H9 (cell line): Measurements from ENCODE around the gene DENND6A. TPM values are rescaled to one million over a fixed set of nuclear protein-coding genes. Genes with fewer than 3 reads are reported as not detected.

ENCODE experiments used
- DNase-seq: peaks from one replicate; pipeline ENCODE4 v3.0.0-alpha.2; 2017
- H2AFZ ChIP-seq: one replicate; pipeline ENCODE4 v1.6.1; 2013; ENCODE audit warnings: mild to moderate bottlenecking, low read length, control low read depth, moderate library complexity
- H2AK5ac ChIP-seq: 2 replicates; pipeline ENCODE4 v1.6.1; 2013; ENCODE audit warnings: low read length, control low read depth, mixed read lengths; ENCODE audit not compliant: insufficient read length
- H2BK120ac ChIP-seq: one replicate; pipeline ENCODE4 v1.6.1; 2013; ENCODE audit warnings: low read depth, mild to moderate bottlenecking, low read length, control low read depth, inconsistent platforms; ENCODE audit not compliant: poor library complexity, severe bottlenecking
- H2BK12ac ChIP-seq: 2 replicates; pipeline ENCODE4 v1.6.1; 2013; ENCODE audit warnings: low read length, control low read depth, mixed read lengths, low read depth; ENCODE audit not compliant: insufficient read length
- H2BK15ac ChIP-seq: 2 replicates; pipeline ENCODE4 v1.6.1; 2013; ENCODE audit warnings: low read depth, low read length, control low read depth
- H2BK20ac ChIP-seq: one replicate; pipeline ENCODE4 v1.6.1; 2013; ENCODE audit warnings: low read depth, mild to moderate bottlenecking, low read length, control low read depth, inconsistent platforms; ENCODE audit not compliant: poor library complexity, severe bottlenecking
- H2BK5ac ChIP-seq: 2 replicates; pipeline ENCODE4 v1.6.1; 2013; ENCODE audit warnings: low read length, control low read depth, mixed read lengths; ENCODE audit not compliant: insufficient read length
- H3K14ac ChIP-seq: 2 replicates; pipeline ENCODE4 v1.6.1; 2013; ENCODE audit warnings: low read length, control low read depth; ENCODE audit not compliant: insufficient read depth
- H3K18ac ChIP-seq: 2 replicates; pipeline ENCODE4 v1.6.1; 2013; ENCODE audit warnings: low read depth, mild to moderate bottlenecking, mixed read lengths, low read length, control low read depth; ENCODE audit not compliant: insufficient read length
- H3K23ac ChIP-seq: 2 replicates; pipeline ENCODE4 v1.6.1; 2013; ENCODE audit warnings: low read length, control low read depth, mixed read lengths, low read depth; ENCODE audit not compliant: insufficient read length
- H3K23me2 ChIP-seq: 2 replicates; pipeline ENCODE4 v1.6.1; 2013; ENCODE audit warnings: low read depth, mild to moderate bottlenecking, mixed read lengths, low read length, control low read depth; ENCODE audit not compliant: insufficient read length, poor library complexity, severe bottlenecking
- H3K27ac ChIP-seq: 2 replicates; pipeline ENCODE4 v1.5.1; 2013; ENCODE audit warnings: low read length, control low read depth, mixed read lengths, low read depth; ENCODE audit not compliant: insufficient read length
- H3K27me3 ChIP-seq: 2 replicates; pipeline ENCODE4 v1.6.1; 2013; ENCODE audit warnings: low read length, control low read depth, inconsistent platforms; ENCODE audit not compliant: insufficient read depth
- H3K4ac ChIP-seq: 2 replicates; pipeline ENCODE4 v1.6.1; 2013; ENCODE audit warnings: low read depth, mild to moderate bottlenecking, control low read depth, inconsistent platforms, low read length, moderate library complexity
- H3K4me1 ChIP-seq: 2 replicates; pipeline ENCODE4 v1.6.1; 2013; ENCODE audit warnings: low read length, control low read depth, inconsistent platforms; ENCODE audit not compliant: insufficient read depth
- H3K4me2 ChIP-seq: 2 replicates; pipeline ENCODE4 v1.6.1; 2013; ENCODE audit warnings: low read length, control low read depth, mixed read lengths; ENCODE audit not compliant: insufficient read length, insufficient read depth
- H3K56ac ChIP-seq: 2 replicates; pipeline ENCODE4 v1.6.1; 2013; ENCODE audit warnings: low read depth, mild to moderate bottlenecking, mixed read lengths, low read length, control low read depth; ENCODE audit not compliant: insufficient read length
- H3K79me1 ChIP-seq: 2 replicates; pipeline ENCODE4 v1.6.1; 2013; ENCODE audit warnings: low read depth, mild to moderate bottlenecking, moderate library complexity, low read length, control low read depth, inconsistent platforms; ENCODE audit not compliant: insufficient read depth, poor library complexity, severe bottlenecking
- H3K79me2 ChIP-seq: 2 replicates; pipeline ENCODE4 v1.6.1; 2013; ENCODE audit warnings: low read length, control low read depth, inconsistent platforms; ENCODE audit not compliant: insufficient read depth
- H3K9ac ChIP-seq: 2 replicates; pipeline ENCODE4 v1.6.1; 2013; ENCODE audit warnings: low read length, control low read depth, mixed read lengths; ENCODE audit not compliant: insufficient read length; ENCODE audit errors: extremely low read depth
- H3K9me3 ChIP-seq: one replicate; pipeline ENCODE4 v1.6.1; 2013; ENCODE audit warnings: low read depth, low read length, inconsistent platforms; ENCODE audit not compliant: control insufficient read depth
- H3T11ph ChIP-seq: one replicate; pipeline ENCODE4 v1.6.1; 2013; ENCODE audit warnings: mild to moderate bottlenecking, low read length, control low read depth, inconsistent platforms
- H4K20me1 ChIP-seq: one replicate; pipeline ENCODE4 v1.6.1; 2013; ENCODE audit not compliant: control insufficient read depth, insufficient read length, insufficient read depth
- H4K5ac ChIP-seq: 2 replicates; pipeline ENCODE4 v1.6.1; 2013; ENCODE audit warnings: low read depth, mild to moderate bottlenecking, mixed read lengths, low read length, control low read depth; ENCODE audit not compliant: insufficient read length
- H4K8ac ChIP-seq: replicated peaks from 2 replicates; pipeline ENCODE4 v1.6.1; 2013; ENCODE audit warnings: low read length, control low read depth, mixed read lengths, low read depth; ENCODE audit not compliant: insufficient read length
- H4K91ac ChIP-seq: 2 replicates; pipeline ENCODE4 v1.6.1; 2013; ENCODE audit warnings: low read depth, mild to moderate bottlenecking, moderate library complexity, mixed read lengths, low read length, control low read depth; ENCODE audit not compliant: insufficient read length
- H3K27ac Mint-ChIP-seq, 3 experiments: 2 replicates in 2 of 3; 3 replicates in 1 of 3; pipeline ENCODE4 v1.8.0; 2020 to 2021; ENCODE audit warnings: mixed read lengths in 3 of 3, mild to moderate bottlenecking in 1 of 3, moderate library complexity in 1 of 3
- H3K27me3 Mint-ChIP-seq: 2 replicates; pipeline ENCODE4 v1.8.0; 2021; ENCODE audit warnings: low read depth, mild to moderate bottlenecking, moderate library complexity, mixed read lengths
- H3K36me3 Mint-ChIP-seq, 3 experiments: 2 replicates in 2 of 3; 3 replicates in 1 of 3; pipeline ENCODE4 v1.8.0; 2020 to 2021; ENCODE audit warnings: low read depth in 3 of 3, mixed read lengths in 3 of 3; ENCODE audit not compliant: insufficient read depth in 1 of 3
- H3K4me1 Mint-ChIP-seq, 2 experiments: 2 replicates each; pipeline ENCODE4 v1.8.0; 2020; ENCODE audit warnings: mixed read lengths in 2 of 2
- H3K4me3 Mint-ChIP-seq, 2 experiments: 2 replicates in 1 of 2; 3 replicates in 1 of 2; pipeline ENCODE4 v1.8.0; 2020 to 2021; ENCODE audit warnings: mild to moderate bottlenecking in 2 of 2, mixed read lengths in 2 of 2, moderate library complexity in 1 of 2
- H3K9me3 Mint-ChIP-seq, 2 experiments: 2 replicates in 1 of 2; 3 replicates in 1 of 2; pipeline ENCODE4 v1.8.0; 2020; ENCODE audit warnings: mild to moderate bottlenecking in 2 of 2, mixed read lengths in 2 of 2, moderate library complexity in 1 of 2
- CTCF ChIP-seq: fragments of 200-600 bp; sonication (generic); conservative IDR thresholded peaks from 3 replicates; pipeline ENCODE4 v1.8.0; 2021; ENCODE audit warnings: antibody characterized with exemption, mild to moderate bottlenecking
- WGBS: extraction: QIAGEN DNeasy Blood & Tissue Kit; methylation state at CpG from one replicate; pipeline ENCODE4 v1.1.7; 2013; ENCODE audit warnings: missing lambda C conversion rate, low lambda C conversion rate, mixed read lengths; ENCODE audit not compliant: insufficient read length; ENCODE audit errors: extremely low coverage; 5-methylcytosine and 5-hydroxymethylcytosine counted together
- total RNA-seq: library from RNA; stranded (reverse); gene quantifications from 2 replicates; pipeline ENCODE4 v1.2.1, GENCODE V29; 2021

DENND6A gene
- total RNA-seq, 1 experiment from 2014 or later = 13.2 TPM

- H3K9me3 ChIP-seq = no peaks in the 10 kb centered on the region
- H3K79me1 ChIP-seq = no peaks in the 10 kb centered on the region
- Mint-ChIP-seq H3K4me1 (peaks cover 14 to 16% of the 10 kb centered on the region in 2 experiments), H3K36me3 (peaks cover 5 to 32% (median 25%) of the 10 kb centered on the region in 3 experiments; a peak in 6 of 7 replicates), H3K27ac (no peak overlapping the region), H3K9me3 (no peaks in the 10 kb centered on the region; a peak in 1 of 5 replicates), H3K4me3 (no peak overlapping the region), H3K27me3 (no peaks in the 10 kb centered on the region)
- H2AFZ ChIP-seq = no peak overlapping the region
- H3K4me2 ChIP-seq = no peak overlapping the region
- no peak overlapping the region for H4K5ac ChIP-seq
- H3K23me2 ChIP-seq = no peaks in the 10 kb centered on the region
- no peak overlapping the region for H2AK5ac ChIP-seq
- H3K18ac ChIP-seq = no peak overlapping the region
- no peak overlapping the region for H3K4ac ChIP-seq
- H3K27ac ChIP-seq = no peak overlapping the region
- H3K9ac ChIP-seq = no peak overlapping the region
- no peaks in the 10 kb centered on the region for H4K20me1 ChIP-seq
- no peaks in the 10 kb centered on the region for H3K4me1 ChIP-seq
- H2BK12ac ChIP-seq = no peak overlapping the region
- H3T11ph ChIP-seq = no peak overlapping the region
- H2BK20ac ChIP-seq = no peak overlapping the region
- peaks cover 49% of the 10 kb centered on the region; the same call in 1 of the 2 replicates for H3K79me2 ChIP-seq
- no peak overlapping the region for H2BK5ac ChIP-seq
- H3K56ac ChIP-seq = no peak overlapping the region
- no peak for DNase-seq
- no peaks in the 10 kb centered on the region for H3K27me3 ChIP-seq
- no peak overlapping the region for H2BK120ac ChIP-seq
- no CpG with 5 or more reads among the region's 6 CpGs for WGBS
- no peak overlapping the region for H4K91ac ChIP-seq
- no peak overlapping the region for H4K8ac ChIP-seq
- no peak for TF ChIP-seq CTCF
- no peak overlapping the region for H3K14ac ChIP-seq
- no peak overlapping the region for H2BK15ac ChIP-seq
- H3K23ac ChIP-seq = no peak overlapping the region
Observed at GRCh38 chr3:57592306-57592705, 100.6 kb downstream of the DENND6A start.
